Stimulated activated naive B cell treated with anti-CD40 and anti-IgM and Interleukin-4, amounts not matched to agents 10 μg/mL and 1 μg/mL and 100 μg/mL, for 72 hours (primary cell): ENCODE data around the gene BCL7A.
"Not testable (repeated sequence)": the region's sequence is repeated elsewhere in the genome, so short reads cannot be mapped to it uniquely, and the experiment has no call there.

ENCODE experiments used
- ATAC-seq, 2 donors: fragments of 150-1000 bp; cut with Tn5 transposase; replicated peaks; 2 replicates each; pipeline ENCODE4 v1.10.0; 2021; ENCODE audit warnings: moderate library complexity in 1 of 2
- DNase-seq: peaks from one replicate; pipeline ENCODE4 v3.0.0; 2021
- H3K27ac Mint-ChIP-seq: one replicate; pipeline ENCODE4 v1.8.0; 2022; ENCODE audit warnings: mild to moderate bottlenecking, mixed read lengths
- H3K27me3 Mint-ChIP-seq, 2 donors: one replicate each; pipeline ENCODE4 v1.8.0; 2022; ENCODE audit warnings: mixed read lengths in 2 of 2
- H3K36me3 Mint-ChIP-seq, 2 donors: one replicate each; pipeline ENCODE4 v1.8.0; 2022; ENCODE audit warnings: mixed read lengths in 2 of 2, mild to moderate bottlenecking in 1 of 2
- H3K4me1 Mint-ChIP-seq, 2 donors: one replicate each; pipeline ENCODE4 v1.8.0; 2022; ENCODE audit warnings: mixed read lengths in 2 of 2, mild to moderate bottlenecking in 1 of 2
- H3K4me3 Mint-ChIP-seq, 2 donors: one replicate each; pipeline ENCODE4 v1.8.0; 2022; ENCODE audit warnings: mild to moderate bottlenecking in 2 of 2, mixed read lengths in 2 of 2, moderate library complexity in 1 of 2
- H3K9me3 Mint-ChIP-seq, 2 donors: one replicate each; pipeline ENCODE4 v1.8.0; 2022; ENCODE audit warnings: mixed read lengths in 2 of 2, mild to moderate bottlenecking in 1 of 2

BCL7A gene

DNA sequence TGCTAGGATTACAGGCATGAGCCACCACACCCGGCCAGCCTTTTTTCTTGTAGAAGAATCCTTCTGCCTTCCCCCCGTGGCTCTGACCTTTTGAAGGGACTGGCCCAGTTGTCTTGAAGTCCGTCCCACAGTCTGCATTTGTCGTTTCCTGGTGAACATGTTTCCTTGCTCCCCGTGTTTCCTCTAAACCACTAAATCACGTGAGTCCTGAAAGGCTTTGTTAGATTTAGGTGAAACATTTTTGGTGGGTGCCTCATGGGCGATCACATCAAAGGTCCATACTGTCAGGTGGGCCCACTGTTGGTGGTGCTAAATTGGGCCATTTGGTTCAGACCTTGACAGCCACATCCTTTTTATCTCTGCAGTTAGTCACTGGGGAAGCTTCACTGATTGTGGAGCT lies 83.2 kb downstream of the BCL7A start:
- H3K9me3 Mint-ChIP-seq: no peaks in the 10 kb centered on the region
- peak; percentile 37 for DNase-seq

DNA sequence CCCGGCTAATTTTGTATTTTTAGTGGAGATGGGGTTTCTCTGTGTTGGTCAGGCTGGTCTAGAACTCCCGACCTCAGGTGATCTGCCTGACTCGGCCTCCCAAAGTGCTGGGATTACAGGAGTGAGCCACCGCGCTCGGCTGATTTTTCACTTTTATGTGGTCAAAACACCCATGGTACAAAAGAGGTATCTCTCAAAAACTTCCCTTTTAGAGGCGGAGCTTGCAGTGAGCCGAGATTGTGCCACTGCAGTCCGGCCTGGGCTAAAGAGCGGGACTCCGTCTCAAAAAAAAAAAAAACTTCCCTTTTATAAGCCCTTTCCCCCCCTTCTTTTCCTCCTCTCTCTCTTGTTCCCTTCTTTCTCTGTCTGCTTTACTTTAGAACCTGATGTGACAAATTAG lies 83.8 kb downstream of the BCL7A start:
- not testable (repeated sequence) for H3K27me3 Mint-ChIP-seq, DNase-seq

More for the DNA sequence above, 83.2 kb downstream of the BCL7A start:
- H3K4me1 Mint-ChIP-seq: peaks cover 39 to 75% of the 10 kb centered on the region in 2 donors
- H3K27ac Mint-ChIP-seq: peak overlapping the region; percentile 76
- peaks cover 5 to 10% of the 10 kb centered on the region in 2 donors for H3K36me3 Mint-ChIP-seq
- ATAC-seq: peak; percentile 84 to 88
- peak overlapping the region; percentile 32 to 53 for H3K4me3 Mint-ChIP-seq
- no peaks in the 10 kb centered on the region for H3K27me3 Mint-ChIP-seq

DNA sequence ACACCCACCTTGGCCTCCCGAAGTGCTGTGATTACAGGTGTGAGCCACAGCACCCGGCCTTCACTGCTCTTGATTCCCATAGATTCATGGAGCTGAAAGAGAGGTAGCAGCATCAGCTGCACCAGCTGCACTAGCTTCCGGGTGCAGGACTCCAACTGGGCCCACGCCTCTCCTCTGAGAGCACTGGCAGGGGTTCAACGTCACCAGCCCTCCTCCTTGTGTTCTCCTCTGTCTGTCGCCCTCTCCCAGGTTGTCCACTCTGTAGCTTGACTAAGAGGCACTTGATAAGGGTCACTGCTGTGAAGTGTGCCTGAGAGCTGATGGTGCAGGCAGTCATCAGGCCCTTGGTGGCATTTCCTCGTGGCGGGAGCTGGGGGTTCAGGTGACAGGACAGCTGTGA lies 85.2 kb downstream of the BCL7A start:
- ATAC-seq: no peak
- Mint-ChIP-seq H3K9me3 (no peaks in the 10 kb centered on the region), H3K4me3 (no peak overlapping the region), H3K36me3 (peaks cover 5 to 11% of the 10 kb centered on the region in 2 donors), H3K4me1 (peaks cover 34 to 67% of the 10 kb centered on the region in 2 donors), H3K27ac (no peak overlapping the region), H3K27me3 (no peaks in the 10 kb centered on the region)
- no peak for DNase-seq

More for the DNA sequence above, 83.8 kb downstream of the BCL7A start:
- ATAC-seq: peak; percentile 28 to 29
- not testable (repeated sequence) for H3K9me3 Mint-ChIP-seq, H3K36me3 Mint-ChIP-seq
- Mint-ChIP-seq H3K4me1 (peaks cover 37 to 70% of the 10 kb centered on the region in 2 donors), H3K27ac (peak overlapping the region; percentile 76), H3K4me3 (peak overlapping the region; percentile 32 to 56)

DNA sequence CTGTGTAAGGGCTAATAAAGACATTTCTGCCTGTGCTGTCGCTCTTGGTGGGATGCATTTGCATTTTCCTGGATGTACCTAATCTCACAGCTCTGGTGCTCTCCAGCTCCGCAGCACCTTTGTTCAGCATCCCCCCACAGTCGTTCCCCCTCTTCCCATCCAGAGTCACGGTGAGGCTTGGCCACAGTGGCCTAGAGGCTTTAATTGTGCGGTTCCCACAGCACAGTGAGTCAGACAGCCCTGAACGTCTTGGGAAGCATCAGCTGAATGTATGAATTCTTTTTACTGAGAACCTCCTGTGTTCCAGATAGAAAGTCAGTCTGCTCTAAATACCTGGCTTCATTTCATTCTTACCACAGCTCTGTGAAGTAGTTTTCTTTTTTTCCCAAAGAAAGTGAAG lies 85.6 kb downstream of the BCL7A start:
- Mint-ChIP-seq H3K9me3 (no peaks in the 10 kb centered on the region), H3K36me3 (peaks cover 5 to 14% of the 10 kb centered on the region in 2 donors), H3K27ac (no peak overlapping the region), H3K4me3 (no peak overlapping the region), H3K4me1 (peaks cover 38 to 70% of the 10 kb centered on the region in 2 donors), H3K27me3 (no peaks in the 10 kb centered on the region)
- DNase-seq (no peak), ATAC-seq (no peak)

DNA sequence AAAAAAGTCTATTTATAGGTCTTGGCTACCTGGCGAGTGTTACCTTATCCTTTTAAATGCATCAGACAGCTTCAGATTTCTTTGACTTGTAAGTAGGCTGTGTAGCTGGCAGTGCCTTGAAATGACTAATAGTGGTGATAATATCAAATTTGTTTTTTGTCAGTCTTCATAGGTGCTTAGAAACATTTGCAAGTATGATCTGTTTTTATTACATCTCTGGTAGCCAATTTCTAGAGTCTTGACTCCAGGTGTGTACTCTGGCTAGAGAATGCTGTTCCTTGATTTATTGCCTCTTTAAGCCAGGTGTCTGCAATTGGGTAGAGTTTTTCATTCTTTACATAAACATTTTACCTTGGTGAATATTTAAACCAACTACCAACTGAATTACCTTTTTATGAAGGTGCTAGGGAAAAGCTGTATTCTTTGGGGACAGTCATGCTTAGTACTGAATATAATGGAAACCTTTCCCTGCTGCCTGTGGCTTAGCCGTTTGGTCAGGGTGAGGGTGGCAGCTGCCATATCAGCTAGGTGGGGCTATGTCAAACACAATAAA lies 89.5 kb downstream of the BCL7A start:
- Mint-ChIP-seq H3K4me3 (no peak overlapping the region), H3K9me3 (no peaks in the 10 kb centered on the region), H3K36me3 (peaks cover 3 to 10% of the 10 kb centered on the region in 2 donors), H3K27me3 (no peaks in the 10 kb centered on the region), H3K27ac (no peak overlapping the region), H3K4me1 (peaks cover 24 to 49% of the 10 kb centered on the region in 2 donors)
- no peak for DNase-seq
- no peak for ATAC-seq
